Keratinocyte (primary cell): Measurements from ENCODE around the gene LHFPL6. TPM values are rescaled to one million over a fixed set of nuclear protein-coding genes. Genes with fewer than 3 reads are reported as not detected.

Experiments
- DNase-seq: peaks from one replicate; pipeline ENCODE4 v3.0.0-alpha.2; 2011; ENCODE audit warnings: low read depth, missing footprints, low spot score
- FAIRE-seq: peaks from 2 replicates; lab custom pipeline; 2011; peaks lifted over from hg19 to GRCh38; lab: Jason Lieb, UNC
- H2AFZ ChIP-seq: 2 replicates; pipeline ENCODE4 v1.6.0; 2012; ENCODE audit warnings: low read length, control low read depth, inconsistent platforms; ENCODE audit not compliant: control insufficient read depth
- H3K27ac ChIP-seq: 2 replicates; pipeline ENCODE4 v1.5.1; 2011; ENCODE audit warnings: low read length; ENCODE audit not compliant: control insufficient read depth, insufficient read depth
- H3K27me3 ChIP-seq: 3 replicates; pipeline ENCODE4 v1.6.0; 2011; ENCODE audit warnings: low read length; ENCODE audit not compliant: control insufficient read depth, insufficient read depth; ENCODE audit errors: extremely low read depth
- H3K36me3 ChIP-seq, 2 experiments: 2 replicates in 1 of 2; 3 replicates in 1 of 2; pipeline ENCODE4 v1.5.1; 2011; ENCODE audit warnings: low read length in 2 of 2, mild to moderate bottlenecking in 1 of 2; ENCODE audit not compliant: control insufficient read depth in 2 of 2, insufficient read depth in 2 of 2; ENCODE audit errors: extremely low read depth in 1 of 2
- H3K4me1 ChIP-seq: 3 replicates; pipeline ENCODE4 v1.5.1; 2011; ENCODE audit warnings: low read length; ENCODE audit not compliant: control insufficient read depth, insufficient read depth; ENCODE audit errors: extremely low read depth
- H3K4me2 ChIP-seq: 3 replicates; pipeline ENCODE4 v1.6.0; 2011; ENCODE audit warnings: low read depth, low read length; ENCODE audit not compliant: control insufficient read depth, insufficient read depth; ENCODE audit errors: extremely low read depth
- H3K4me3 ChIP-seq, 3 experiments: fragments of 200-600 bp in 1 of 3; sonication (generic) in 1 of 3; 2 replicates in 2 of 3; 3 replicates in 1 of 3; pipeline ENCODE4 v1.5.1; 2011 to 2016; ENCODE audit warnings: low read length in 3 of 3, mild to moderate bottlenecking in 3 of 3, control low read depth in 2 of 3, inconsistent platforms in 1 of 3, low read depth in 1 of 3, mixed read lengths in 1 of 3, mixed run types in 1 of 3, moderate library complexity in 1 of 3; ENCODE audit not compliant: control insufficient read depth in 2 of 3, insufficient read depth in 2 of 3; ENCODE audit errors: extremely low read depth in 1 of 3
- H3K79me2 ChIP-seq: 2 replicates; pipeline ENCODE4 v1.6.0; 2012; ENCODE audit warnings: low read length; ENCODE audit not compliant: control insufficient read depth, insufficient read depth
- H3K9ac ChIP-seq: 3 replicates; pipeline ENCODE4 v1.6.0; 2011; ENCODE audit warnings: low read length; ENCODE audit not compliant: control insufficient read depth, insufficient read depth; ENCODE audit errors: extremely low read depth
- H3K9me1 ChIP-seq: 3 replicates; pipeline ENCODE4 v1.6.0; 2011; ENCODE audit warnings: low read length; ENCODE audit not compliant: control insufficient read depth, insufficient read depth; ENCODE audit errors: extremely low read depth
- H3K9me3 ChIP-seq: 2 replicates; pipeline ENCODE4 v1.5.1; 2012; ENCODE audit warnings: low read depth, low read length; ENCODE audit not compliant: control insufficient read depth
- H4K20me1 ChIP-seq: 3 replicates; pipeline ENCODE4 v1.6.0; 2011; ENCODE audit warnings: low read length; ENCODE audit not compliant: control insufficient read depth, insufficient read depth; ENCODE audit errors: extremely low read depth
- EZH2 ChIP-seq: IDR thresholded peaks from one replicate; pipeline ENCODE4 v1.6.1; 2012; ENCODE audit warnings: inconsistent platforms, mild to moderate bottlenecking, low read length, moderate library complexity
- dilution Hi-C: fragments of 300-500 bp; cut with MboI; formaldehyde crosslinking; loops from one replicate; pipeline ENCODE4 v1.7.0; 2020; ENCODE audit warnings: low sequenced_read_pairs; ENCODE audit not compliant: extremely low pct_ligation_motif_present
- polyA plus RNA-seq, 5 experiments: library from polyadenylated mRNA; depleted of rRNA in 3 of 5; stranded (reverse) in 3 of 5; stranded (forward) in 1 of 5; unstranded in 1 of 5; fragments of >200 nt; gene quantifications; 1 replicate in 1 of 5; 2 replicates in 3 of 5; 3 replicates in 1 of 5; pipeline versions ENCODE4 v1.2.1 to v1.2.3, GENCODE V29; 2011 to 2012; ENCODE audit warnings: missing spikeins in 2 of 5, low read depth in 1 of 5, low replicate concordance in 1 of 5
- TF ChIP-seq, protein P1 (sequence below), 3 experiments: IDR thresholded peaks in 1 of 3; conservative IDR thresholded peaks in 1 of 3; optimal IDR thresholded peaks in 1 of 3; 2 replicates in 2 of 3; 3 replicates in 1 of 3; pipeline versions ENCODE3 to v1.5.1; 2011; ENCODE audit warnings: low read length in 3 of 3, mild to moderate bottlenecking in 3 of 3, moderate library complexity in 2 of 3, control low read depth in 1 of 3, inconsistent platforms in 1 of 3; ENCODE audit not compliant: insufficient read depth in 2 of 3; ENCODE audit errors: extremely low read depth in 1 of 3

The LHFPL6 gene
- polyA plus RNA-seq, 1 donor (not counting 4 experiments of a cell fraction or from before 2014, with no cell fraction given) = 15.8 TPM

GRCh38 chr13:39462906-39463305 is 140.1 kb downstream of the LHFPL6 start:
- Histone ChIP-seq H3K9me3 (no peaks in the 10 kb centered on the region), H3K36me3 (no peaks in the 10 kb centered on the region), H3K4me2 (no peak overlapping the region), H3K9ac (no peak overlapping the region), H4K20me1 (no peaks in the 10 kb centered on the region), H3K4me3 (no peak overlapping the region), H2AFZ (no peak overlapping the region), H3K79me2 (no peaks in the 10 kb centered on the region), H3K27ac (no peak overlapping the region), H3K27me3 (no peaks in the 10 kb centered on the region), H3K9me1 (no peaks in the 10 kb centered on the region), H3K4me1 (no peaks in the 10 kb centered on the region)
- TF ChIP-seq, protein P1, sequence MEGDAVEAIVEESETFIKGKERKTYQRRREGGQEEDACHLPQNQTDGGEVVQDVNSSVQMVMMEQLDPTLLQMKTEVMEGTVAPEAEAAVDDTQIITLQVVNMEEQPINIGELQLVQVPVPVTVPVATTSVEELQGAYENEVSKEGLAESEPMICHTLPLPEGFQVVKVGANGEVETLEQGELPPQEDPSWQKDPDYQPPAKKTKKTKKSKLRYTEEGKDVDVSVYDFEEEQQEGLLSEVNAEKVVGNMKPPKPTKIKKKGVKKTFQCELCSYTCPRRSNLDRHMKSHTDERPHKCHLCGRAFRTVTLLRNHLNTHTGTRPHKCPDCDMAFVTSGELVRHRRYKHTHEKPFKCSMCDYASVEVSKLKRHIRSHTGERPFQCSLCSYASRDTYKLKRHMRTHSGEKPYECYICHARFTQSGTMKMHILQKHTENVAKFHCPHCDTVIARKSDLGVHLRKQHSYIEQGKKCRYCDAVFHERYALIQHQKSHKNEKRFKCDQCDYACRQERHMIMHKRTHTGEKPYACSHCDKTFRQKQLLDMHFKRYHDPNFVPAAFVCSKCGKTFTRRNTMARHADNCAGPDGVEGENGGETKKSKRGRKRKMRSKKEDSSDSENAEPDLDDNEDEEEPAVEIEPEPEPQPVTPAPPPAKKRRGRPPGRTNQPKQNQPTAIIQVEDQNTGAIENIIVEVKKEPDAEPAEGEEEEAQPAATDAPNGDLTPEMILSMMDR (optimal IDR thresholded peaks at IDR 0.05 in 1 of 3, IDR thresholded peaks at IDR 0.05 in 1 of 3, conservative IDR thresholded peaks at IDR 0.05 in 1 of 3; ENCODE audit: extremely low read depth in 1 of 3, insufficient read depth in 2 of 3, low read length in 3 of 3) = no peak
- no peak for TF ChIP-seq EZH2
- no peak for FAIRE-seq
- dilution Hi-C loops = no loop called here
- DNase-seq = no peak

DNA sequence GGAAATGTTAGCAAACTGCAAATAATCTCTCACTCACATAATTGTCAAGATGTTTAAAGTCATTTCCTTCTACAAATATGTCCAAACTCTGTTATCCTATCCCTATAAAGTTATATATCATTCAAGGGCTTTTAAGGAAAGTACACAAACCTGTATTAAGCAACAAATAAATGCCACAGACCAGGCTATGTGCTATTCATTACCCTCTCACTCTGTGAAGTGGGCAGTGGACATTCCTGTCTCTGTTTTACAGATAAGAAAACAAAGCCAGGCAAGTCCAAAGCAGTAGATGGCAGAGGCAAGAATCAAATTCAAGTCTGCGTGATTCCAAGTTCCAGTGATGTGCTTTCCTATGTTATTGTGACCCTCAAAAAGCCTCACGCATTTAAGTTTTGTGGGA is 140.6 kb downstream of the LHFPL6 start:
- Histone ChIP-seq H4K20me1 (no peaks in the 10 kb centered on the region), H3K27me3 (no peaks in the 10 kb centered on the region), H3K9ac (no peak overlapping the region), H3K27ac (no peak overlapping the region), H3K36me3 (no peaks in the 10 kb centered on the region), H3K4me1 (no peaks in the 10 kb centered on the region), H2AFZ (no peak overlapping the region), H3K9me1 (no peaks in the 10 kb centered on the region), H3K79me2 (no peaks in the 10 kb centered on the region), H3K4me2 (no peak overlapping the region), H3K4me3 (no peak overlapping the region), H3K9me3 (no peaks in the 10 kb centered on the region)
- no peak for TF ChIP-seq EZH2
- TF ChIP-seq, protein P1 (optimal IDR thresholded peaks at IDR 0.05 in 1 of 3, IDR thresholded peaks at IDR 0.05 in 1 of 3, conservative IDR thresholded peaks at IDR 0.05 in 1 of 3; ENCODE audit: extremely low read depth in 1 of 3, insufficient read depth in 2 of 3, low read length in 3 of 3) = no peak
- DNase-seq = no peak
- dilution Hi-C loops = no loop called here
- FAIRE-seq = no peak
